Caco-2 (cell line): Measurements from ENCODE around the gene RFX2. TPM values are rescaled to one million over a fixed set of nuclear protein-coding genes. Genes with fewer than 3 reads are reported as not detected.

Source experiments
- BruUV-seq: library from RNA; stranded (reverse); fragments of 400-500 nt; replicated peaks from 2 replicates; lab custom pipeline; 2021; lab: Mats Ljungman, UMichigan
- CTCF ChIA-PET: fragments of 300-600 bp; sonication (Branson Sonifier 250); formaldehyde crosslinking; loops from one replicate; lab custom pipeline; 2022; ENCODE audit warnings: antibody characterized with exemption; lab: Charles Lee
- POLR2A ChIA-PET: fragments of 300-600 bp; sonication (Branson Sonifier 250); formaldehyde crosslinking; loops from one replicate; lab custom pipeline; 2022; ENCODE audit warnings: antibody characterized with exemption; lab: Charles Lee
- DNase-seq, 2 experiments: peaks; one replicate each; pipeline versions ENCODE4 v3.0.0 to v3.0.0-alpha.2; 2020 to 2022
- H3K27me3 ChIP-seq: replicated peaks from 2 replicates; pipeline ENCODE4 v1.6.0; 2011; ENCODE audit warnings: low read length; ENCODE audit not compliant: control insufficient read depth, insufficient read depth
- H3K36me3 ChIP-seq: 2 replicates; pipeline ENCODE4 v1.5.1; 2011; ENCODE audit warnings: low read length; ENCODE audit not compliant: control insufficient read depth, insufficient read depth
- H3K4me1 ChIP-seq: fragments of 250-450 bp; sonication (Bioruptor Pico); 2 replicates; pipeline ENCODE4 v1.5.1; 2020; ENCODE audit warnings: mild to moderate bottlenecking
- H3K4me3 ChIP-seq: 2 replicates; pipeline ENCODE4 v1.5.1; 2011; ENCODE audit warnings: low read depth, mild to moderate bottlenecking, control low read depth, low read length
- H3K9me3 ChIP-seq: fragments of 250-450 bp; sonication (Bioruptor Pico); 2 replicates; pipeline ENCODE4 v1.5.1; 2020; ENCODE audit warnings: mild to moderate bottlenecking, moderate library complexity
- H3K27ac Mint-ChIP-seq: one replicate; pipeline ENCODE4 v1.8.0; 2022; ENCODE audit warnings: mixed read lengths; ENCODE audit not compliant: unreplicated experiment
- H3K27me3 Mint-ChIP-seq: one replicate; pipeline ENCODE4 v1.8.0; 2022; ENCODE audit warnings: mixed read lengths; ENCODE audit not compliant: insufficient read depth, unreplicated experiment
- H3K36me3 Mint-ChIP-seq: one replicate; pipeline ENCODE4 v1.8.0; 2022; ENCODE audit warnings: mild to moderate bottlenecking, mixed read lengths; ENCODE audit not compliant: insufficient read depth, unreplicated experiment
- H3K4me1 Mint-ChIP-seq: one replicate; pipeline ENCODE4 v1.8.0; 2022; ENCODE audit warnings: low read depth, mixed read lengths; ENCODE audit not compliant: unreplicated experiment
- H3K4me3 Mint-ChIP-seq: one replicate; pipeline ENCODE4 v1.8.0; 2022; ENCODE audit warnings: mild to moderate bottlenecking, moderate library complexity, mixed read lengths; ENCODE audit not compliant: unreplicated experiment
- H3K9me3 Mint-ChIP-seq: one replicate; pipeline ENCODE4 v1.8.0; 2022; ENCODE audit warnings: mixed read lengths; ENCODE audit not compliant: unreplicated experiment
- CTCF ChIP-seq, 2 experiments: fragments of 200-600 bp in 1 of 2; IDR thresholded peaks; 1 replicate in 1 of 2; 2 replicates in 1 of 2; pipeline versions ENCODE4 v1.5.1 to v1.8.0; 2011 to 2022; ENCODE audit warnings: antibody characterized with exemption in 1 of 2, control low read depth in 1 of 2, inconsistent platforms in 1 of 2, low read depth in 1 of 2, low read length in 1 of 2, mild to moderate bottlenecking in 1 of 2, moderate library complexity in 1 of 2; ENCODE audit not compliant: insufficient read depth in 1 of 2, severe bottlenecking in 1 of 2, unreplicated experiment in 1 of 2
- intact Hi-C: fragments of 100-400 bp; cut with micrococcal nuclease; formaldehyde crosslinking; loops from one replicate; pipeline ENCODE4 v1.10.0; 2022; ENCODE audit not compliant: unreplicated experiment
- total RNA-seq: library from RNA; stranded (reverse); gene quantifications from 2 replicates; pipeline ENCODE4 v1.2.3, GENCODE V29; 2022

The RFX2 gene
- total RNA-seq, 1 experiment from 2014 or later = 9.3 TPM

GRCh38 chr19:6095760-6096159 is 14.5 kb downstream of the RFX2 start:
- DNase-seq = no peak
- no peaks in the 10 kb centered on the region for H3K36me3 ChIP-seq
- H3K9me3 Mint-ChIP-seq = no peaks in the 10 kb centered on the region
- H3K4me1 Mint-ChIP-seq = peaks cover 18% of the 10 kb centered on the region
- no peaks in the 10 kb centered on the region for H3K27me3 Mint-ChIP-seq
- BruUV-seq = no TSS peak
- H3K4me3 ChIP-seq = no peak overlapping the region
- ChIA-PET CTCF (no interaction called here), POLR2A (no interaction called here)
- H3K27me3 ChIP-seq = no peaks in the 10 kb centered on the region
- no peak overlapping the region for H3K27ac Mint-ChIP-seq
- H3K4me1 ChIP-seq = peaks cover 13% of the 10 kb centered on the region
- H3K36me3 Mint-ChIP-seq = peaks cover 21% of the 10 kb centered on the region
- no peak for TF ChIP-seq CTCF (IDR thresholded peaks at IDR 0.05; ENCODE audit: insufficient read depth in 1 of 2, low read depth in 1 of 2, low read length in 1 of 2, severe bottlenecking in 1 of 2, unreplicated experiment in 1 of 2)
- H3K4me3 Mint-ChIP-seq = no peak overlapping the region
- H3K9me3 ChIP-seq = no peaks in the 10 kb centered on the region
- intact Hi-C loops = no loop called here

- Mint-ChIP-seq H3K36me3 (peaks cover 21% of the 10 kb centered on the region), H3K4me3 (peak overlapping the region; percentile 70), H3K4me1 (peaks cover 26% of the 10 kb centered on the region), H3K9me3 (no peaks in the 10 kb centered on the region), H3K27me3 (no peaks in the 10 kb centered on the region), H3K27ac (peak overlapping the region; percentile 95)
- Histone ChIP-seq H3K4me3 (peak overlapping the region; percentile 30), H3K27me3 (no peaks in the 10 kb centered on the region), H3K36me3 (no peaks in the 10 kb centered on the region), H3K4me1 (peaks cover 31% of the 10 kb centered on the region), H3K9me3 (no peaks in the 10 kb centered on the region)
- CTCF ChIA-PET = interaction anchor here (0.7 to 1.8 kb wide), 8 partner anchors 11 to 110 kb away, joined by 3 to 10 read pairs (median 6); no protein-coding TSS in a partner anchor
- POLR2A ChIA-PET = interaction anchor here (0.5 to 0.6 kb wide), 3 partner anchors 17 to 186 kb away, joined by 3 to 4 read pairs (median 4); no protein-coding TSS in a partner anchor
- BruUV-seq = no TSS peak
- intact Hi-C loops = no loop called here
- DNase-seq = peak; percentile 84 to 90
- no peak for TF ChIP-seq CTCF (IDR thresholded peaks at IDR 0.05; ENCODE audit: insufficient read depth in 1 of 2, low read depth in 1 of 2, low read length in 1 of 2, severe bottlenecking in 1 of 2, unreplicated experiment in 1 of 2)
Observed at GRCh38 chr19:6092329-6093286, 17.7 kb downstream of the RFX2 start.

GRCh38 chr19:6091771-6092291 is 18.5 kb downstream of the RFX2 start:
- peak overlapping the region; percentile 70 for H3K4me3 Mint-ChIP-seq
- Histone ChIP-seq H3K9me3 (no peaks in the 10 kb centered on the region), H3K27me3 (no peaks in the 10 kb centered on the region), H3K4me1 (peaks cover 34% of the 10 kb centered on the region), H3K36me3 (no peaks in the 10 kb centered on the region), H3K4me3 (peak overlapping the region; percentile 30)
- DNase-seq = peak in 1 of 2 experiments; percentile 13
- H3K27me3 Mint-ChIP-seq = no peaks in the 10 kb centered on the region
- intact Hi-C loops = no loop called here
- H3K36me3 Mint-ChIP-seq = peaks cover 21% of the 10 kb centered on the region
- CTCF ChIA-PET = interaction anchor here (0.7 to 1.8 kb wide), 7 partner anchors 12 to 109 kb away, joined by 3 to 10 read pairs (median 6); no protein-coding TSS in a partner anchor
- TSS peak; percentile 77 for BruUV-seq
- POLR2A ChIA-PET = interaction anchor here (0.5 to 0.6 kb wide), 3 partner anchors 17 to 187 kb away, joined by 3 to 4 read pairs (median 4); no protein-coding TSS in a partner anchor
- peak overlapping the region; percentile 95 for H3K27ac Mint-ChIP-seq
- H3K4me1 Mint-ChIP-seq = peaks cover 29% of the 10 kb centered on the region
- TF ChIP-seq CTCF (IDR thresholded peaks at IDR 0.05; ENCODE audit: insufficient read depth in 1 of 2, low read depth in 1 of 2, low read length in 1 of 2, severe bottlenecking in 1 of 2, unreplicated experiment in 1 of 2) = no peak
- no peaks in the 10 kb centered on the region for H3K9me3 Mint-ChIP-seq
